HG03097 (cell line): ENCODE data around the gene RPA1.
"Not testable (repeated sequence)": the region's sequence is repeated elsewhere in the genome, so short reads cannot be mapped to it uniquely, and the experiment has no call there.

Experiments used
- ATAC-seq: cut with Tn5 transposase; IDR thresholded peaks from one replicate; pipeline ENCODE4 v1.9.1; 2021; ENCODE audit not compliant: unreplicated experiment, low FRiP score

RPA1 gene

GRCh38 chr17:1873418-1873817 is 43.6 kb downstream of the RPA1 start:
- ATAC-seq: no peak

- no peak for ATAC-seq
These were observed 45.8 kb downstream of the RPA1 start for GRCh38 chr17:1875597-1875996.

- ATAC-seq: no peak
These were observed 48.8 kb downstream of the RPA1 start for GRCh38 chr17:1878419-1879121.

- no peak for ATAC-seq
These were observed 51.2 kb downstream of the RPA1 start for GRCh38 chr17:1880851-1881630.

- ATAC-seq: no peak
These were observed 53.0 kb downstream of the RPA1 start for GRCh38 chr17:1882836-1883235.

GRCh38 chr17:1883536-1883935 is 53.7 kb downstream of the RPA1 start:
- no peak for ATAC-seq

GRCh38 chr17:1888741-1889140 is 58.9 kb downstream of the RPA1 start:
- no peak for ATAC-seq

- ATAC-seq: no peak
These were observed 61.1 kb downstream of the RPA1 start for GRCh38 chr17:1890758-1891450.

- ATAC-seq: no peak
These were observed 65.0 kb downstream of the RPA1 start for GRCh38 chr17:1894753-1895339.

- ATAC-seq: not testable (repeated sequence)
These were observed 65.7 kb downstream of the RPA1 start for GRCh38 chr17:1895479-1895878.

- ATAC-seq: no peak
These were observed 66.7 kb downstream of the RPA1 start for GRCh38 chr17:1896243-1897104.

- ATAC-seq: no peak
These were observed 67.4 kb downstream of the RPA1 start for GRCh38 chr17:1897105-1897656.

GRCh38 chr17:1898332-1898731 is 68.5 kb downstream of the RPA1 start:
- no peak for ATAC-seq

- no peak for ATAC-seq
These were observed 69.1 kb downstream of the RPA1 start for GRCh38 chr17:1898872-1899271.

- no peak for ATAC-seq
These were observed 69.7 kb downstream of the RPA1 start for GRCh38 chr17:1899403-1900000.

- ATAC-seq: no peak
These were observed 74.7 kb downstream of the RPA1 start for GRCh38 chr17:1904273-1905182.

- no peak for ATAC-seq
These were observed 75.5 kb downstream of the RPA1 start for GRCh38 chr17:1905190-1905913.

GRCh38 chr17:1906662-1907101 is 76.9 kb downstream of the RPA1 start:
- no peak for ATAC-seq
